GM18502 (cell line): ENCODE measurements around the gene C11orf86.
"Not testable (repeated sequence)": the region's sequence is repeated elsewhere in the genome, so short reads cannot be mapped to it uniquely, and the experiment has no call there.

Experiments used
- ATAC-seq: cut with Tn5 transposase; IDR thresholded peaks from one replicate; pipeline ENCODE4 v1.9.1; 2021; ENCODE audit warnings: mild to moderate bottlenecking; ENCODE audit not compliant: unreplicated experiment, poor library complexity

C11orf86 gene

GRCh38 chr11:66987924-66988637, 13.0 kb downstream of the C11orf86 start:
- ATAC-seq: no peak

- not testable (repeated sequence) for ATAC-seq
Observed at GRCh38 chr11:66988741-66989140, 13.6 kb downstream of the C11orf86 start.

- ATAC-seq: not testable (repeated sequence)
Observed at GRCh38 chr11:66989360-66989759, 14.3 kb downstream of the C11orf86 start.

GRCh38 chr11:66992041-66992440, 16.9 kb downstream of the C11orf86 start:
- no peak for ATAC-seq

- no peak for ATAC-seq
Observed at GRCh38 chr11:66996609-66997273, 21.6 kb downstream of the C11orf86 start.

GRCh38 chr11:66999555-66999954, 24.5 kb downstream of the C11orf86 start:
- no peak for ATAC-seq

- no peak for ATAC-seq
Observed at GRCh38 chr11:67001332-67001731, 26.2 kb downstream of the C11orf86 start.

- ATAC-seq: no peak
Observed at GRCh38 chr11:67002297-67002913, 27.3 kb downstream of the C11orf86 start.

GRCh38 chr11:67002921-67003411, 27.9 kb downstream of the C11orf86 start:
- no peak for ATAC-seq

GRCh38 chr11:67005200-67005599, 30.1 kb downstream of the C11orf86 start:
- not testable (repeated sequence) for ATAC-seq

- ATAC-seq: no peak
Observed at GRCh38 chr11:67006029-67006884, 31.2 kb downstream of the C11orf86 start.

- ATAC-seq: no peak
Observed at GRCh38 chr11:67007126-67007525, 32.0 kb downstream of the C11orf86 start.

GRCh38 chr11:67010296-67010905, 35.3 kb downstream of the C11orf86 start:
- no peak for ATAC-seq

GRCh38 chr11:67013511-67014045, 38.5 kb downstream of the C11orf86 start:
- ATAC-seq: no peak

- ATAC-seq: no peak
Observed at GRCh38 chr11:67014343-67014742, 39.2 kb downstream of the C11orf86 start.

GRCh38 chr11:67015048-67015447, 39.9 kb downstream of the C11orf86 start:
- no peak for ATAC-seq

- ATAC-seq: no peak
Observed at GRCh38 chr11:67016550-67016949, 41.4 kb downstream of the C11orf86 start.

- ATAC-seq: no peak
Observed at GRCh38 chr11:67020949-67021348, 45.8 kb downstream of the C11orf86 start.

GRCh38 chr11:67022341-67022933, 47.3 kb downstream of the C11orf86 start:
- no peak for ATAC-seq
